PC-3 (cell line): ENCODE measurements around the gene ITGB4. TPM values are rescaled to one million over a fixed set of nuclear protein-coding genes. Genes with fewer than 3 reads are reported as not detected.

Experiments
- ATAC-seq: fragments of 200-7000 bp; cut with Tn5 transposase; 2 replicates; pipeline ENCODE4 v1.9.1; 2020; ENCODE audit warnings: mild to moderate bottlenecking, moderate library complexity
- BruUV-seq: library from RNA; stranded (reverse); fragments of 400-500 nt; replicated peaks from 2 replicates; lab custom pipeline; 2021; lab: Mats Ljungman, UMichigan
- CTCF ChIA-PET: fragments of 300-600 bp; sonication (Branson Sonifier 250); formaldehyde crosslinking; loops from one replicate; lab custom pipeline; 2022; ENCODE audit warnings: antibody characterized with exemption; lab: Charles Lee
- POLR2A ChIA-PET: fragments of 300-600 bp; sonication (Branson Sonifier 250); formaldehyde crosslinking; loops from one replicate; lab custom pipeline; 2022; ENCODE audit warnings: antibody characterized with exemption; ENCODE audit not compliant: unreplicated experiment; lab: Charles Lee
- DNase-seq: peaks from one replicate; pipeline ENCODE4 v3.0.0-alpha.2; 2015
- H2AFZ ChIP-seq: fragments of 300-600 bp; sonication (generic); 2 replicates; pipeline ENCODE4 v1.6.0; 2016; ENCODE audit warnings: antibody characterized with exemption, low read length
- H3F3A ChIP-seq: fragments of 300-600 bp; sonication (generic); one replicate; pipeline ENCODE4 v1.6.0; 2017; ENCODE audit warnings: antibody characterized with exemption, low read length, control low read depth, mild to moderate bottlenecking; ENCODE audit not compliant: unreplicated experiment
- H3K27ac ChIP-seq: fragments of 300-600 bp; sonication (generic); 2 replicates; pipeline ENCODE4 v1.5.1; 2016; ENCODE audit warnings: mild to moderate bottlenecking, low read length
- H3K27me3 ChIP-seq: fragments of 300-600 bp; sonication (generic); 2 replicates; pipeline ENCODE4 v1.6.1; 2016; ENCODE audit warnings: low read length, mixed read lengths
- H3K36me3 ChIP-seq: fragments of 300-600 bp; sonication (generic); 2 replicates; pipeline ENCODE4 v1.6.1; 2016; ENCODE audit warnings: low read depth, mixed run types, low read length, mixed read lengths
- H3K4me1 ChIP-seq: fragments of 300-600 bp; sonication (generic); 2 replicates; pipeline ENCODE4 v1.5.1; 2016; ENCODE audit warnings: low read length; ENCODE audit not compliant: insufficient read depth
- H3K4me2 ChIP-seq: fragments of 300-600 bp; sonication (generic); 2 replicates; pipeline ENCODE4 v1.6.0; 2016; ENCODE audit warnings: low read length
- H3K4me3 ChIP-seq: fragments of 300-600 bp; sonication (generic); 2 replicates; pipeline ENCODE4 v1.5.1; 2016; ENCODE audit warnings: mild to moderate bottlenecking, low read length, mixed read lengths
- H3K79me2 ChIP-seq: fragments of 300-600 bp; sonication (generic); 2 replicates; pipeline ENCODE4 v1.6.1; 2017; ENCODE audit warnings: low read length, mixed read lengths
- H3K9ac ChIP-seq: fragments of 300-600 bp; sonication (generic); 2 replicates; pipeline ENCODE4 v1.6.0; 2016; ENCODE audit warnings: mild to moderate bottlenecking, low read length
- H3K9me2 ChIP-seq: fragments of 300-600 bp; sonication (generic); replicated peaks from 2 replicates; pipeline ENCODE4 v1.6.1; 2016; ENCODE audit warnings: mixed run types, low read length, mixed read lengths
- H3K9me3 ChIP-seq: fragments of 300-600 bp; sonication (generic); 2 replicates; pipeline ENCODE4 v1.6.1; 2016; ENCODE audit warnings: low read length, mixed read lengths
- H4K20me1 ChIP-seq: fragments of 300-600 bp; sonication (generic); 2 replicates; pipeline ENCODE4 v1.6.1; 2016; ENCODE audit warnings: low read length, mixed read lengths
- CTCF ChIP-seq: fragments of 300-600 bp; sonication (generic); conservative IDR thresholded peaks from 2 replicates; pipeline ENCODE4 v1.5.1; 2017; ENCODE audit warnings: antibody characterized with exemption, low read depth, mild to moderate bottlenecking, low read length
- EZH2 ChIP-seq: fragments of 300-600 bp; sonication (generic); IDR thresholded peaks from one replicate; pipeline ENCODE4 v1.6.1; 2017; ENCODE audit warnings: antibody characterized with exemption, mild to moderate bottlenecking, low read length; ENCODE audit not compliant: unreplicated experiment
- EZH2phosphoT487 ChIP-seq: fragments of 300-600 bp; sonication (generic); IDR thresholded peaks from 2 replicates; pipeline ENCODE4 v1.6.1; 2018; ENCODE audit warnings: mild to moderate bottlenecking, antibody characterized with exemption, low read length, borderline replicate concordance
- intact Hi-C: fragments of 100-400 bp; cut with micrococcal nuclease; formaldehyde crosslinking; loops from 2 replicates; pipeline ENCODE4 v1.9.0; 2023
- total RNA-seq: library from RNA; depleted of rRNA; stranded (reverse); fragments of >200 nt; gene quantifications from 2 replicates; pipeline ENCODE4 v1.2.3, GENCODE V29; 2014

Gene ITGB4
- total RNA-seq, 1 experiment from 2014 or later, result 273 TPM

DNA sequence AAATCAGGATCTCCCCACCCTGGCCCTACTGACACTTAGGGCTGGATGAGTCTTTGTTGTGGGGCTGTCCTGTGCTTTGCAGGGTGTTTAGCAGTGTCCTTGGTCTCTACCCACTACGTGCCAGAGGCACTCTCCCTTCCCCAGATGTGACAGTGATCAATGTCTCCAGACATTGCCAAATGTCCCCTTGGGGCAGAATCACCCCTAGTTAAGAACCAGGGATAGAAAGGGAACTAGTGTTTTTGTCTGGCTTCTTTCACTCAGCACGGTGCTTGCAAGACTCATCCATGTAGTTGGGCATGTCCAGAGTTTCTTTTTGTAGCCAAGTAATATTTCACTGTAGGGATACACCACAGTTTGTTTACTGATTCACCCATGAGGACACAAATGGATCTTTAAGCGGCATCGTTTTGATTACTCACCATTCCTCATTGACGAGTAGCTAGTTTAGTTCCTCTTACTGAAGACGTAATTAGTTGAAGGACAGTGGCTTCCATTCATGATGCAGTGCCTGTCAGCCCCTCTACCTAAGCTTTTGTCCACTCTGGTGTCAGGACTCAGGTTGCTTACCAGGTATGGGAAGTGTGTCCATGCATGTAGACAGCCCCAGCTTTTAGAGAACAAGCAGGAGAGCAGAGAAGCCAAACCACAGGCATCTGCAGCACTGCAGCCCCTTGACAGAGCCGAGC, 26.0 kb upstream of the ITGB4 start:
- H3K36me3 ChIP-seq, result peaks cover 56% of the 10 kb centered on the region
- H3K27me3 ChIP-seq, result no peaks in the 10 kb centered on the region
- DNase-seq (peak; percentile 94), ATAC-seq (peak; percentile 6)
- H3F3A ChIP-seq, result peaks cover 5% of the 10 kb centered on the region
- TF ChIP-seq CTCF, result no peak
- no peak for TF ChIP-seq EZH2
- no peak for TF ChIP-seq EZH2phosphoT487
- H4K20me1 ChIP-seq, result peaks cover 4% of the 10 kb centered on the region; the same call in 1 of the 2 replicates
- intact Hi-C loops, result no loop called here
- peak overlapping the region; percentile 33; the same call in 1 of the 2 replicates for H3K4me2 ChIP-seq
- no peaks in the 10 kb centered on the region for H3K9me3 ChIP-seq
- H3K79me2 ChIP-seq, result peaks cover 85% of the 10 kb centered on the region
- H3K9ac ChIP-seq, result peak overlapping the region; percentile 13; the same call in 1 of the 2 replicates
- H3K27ac ChIP-seq, result peak overlapping the region; percentile 67
- ChIA-PET POLR2A (interaction anchor here (0.6 to 0.9 kb wide), 3 partner anchors 63 to 168 kb away, joined by 3 to 5 read pairs (median 3); a partner anchor contains a TSS), CTCF (interaction anchor here (0.6 to 1.5 kb wide), 4 partner anchors 12 to 66 kb away, joined by 3 to 14 read pairs (median 8); no protein-coding TSS in a partner anchor)
- H3K4me1 ChIP-seq, result peaks cover 88% of the 10 kb centered on the region
- no peak overlapping the region for H2AFZ ChIP-seq
- no peaks in the 10 kb centered on the region for H3K9me2 ChIP-seq
- peak overlapping the region; percentile 7; the same call in 1 of the 2 replicates for H3K4me3 ChIP-seq
- no TSS peak for BruUV-seq

DNA sequence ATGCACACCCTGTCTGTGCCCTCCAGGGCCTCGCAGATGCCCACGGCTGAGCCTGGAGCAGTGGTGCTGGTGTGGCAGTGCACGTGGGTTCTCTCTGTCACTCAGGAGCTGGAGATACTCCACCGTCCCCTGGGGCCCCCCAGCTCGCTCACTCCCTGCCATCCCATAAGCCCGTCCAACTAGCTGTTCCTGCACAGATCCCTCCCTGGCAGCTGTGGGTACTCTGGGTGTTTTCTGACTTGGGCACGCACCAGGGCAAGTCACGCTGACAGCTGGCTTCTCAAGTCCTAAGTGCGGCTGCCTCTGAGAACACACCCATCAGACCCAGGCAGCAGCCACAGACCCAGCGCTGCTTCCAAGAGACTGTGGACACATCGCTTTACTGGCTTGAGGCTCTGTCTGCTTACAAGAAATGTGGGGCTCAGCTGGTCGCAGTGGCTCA, 25.4 kb upstream of the ITGB4 start:
- Histone ChIP-seq H3K9me3 (no peaks in the 10 kb centered on the region), H3K9ac (peak overlapping the region; percentile 13; the same call in 1 of the 2 replicates), H3K27me3 (no peaks in the 10 kb centered on the region), H3K36me3 (peaks cover 53% of the 10 kb centered on the region), H3F3A (peaks cover 5% of the 10 kb centered on the region), H3K9me2 (no peaks in the 10 kb centered on the region), H3K4me2 (peak overlapping the region; percentile 33; the same call in 1 of the 2 replicates), H3K4me1 (peaks cover 88% of the 10 kb centered on the region), H3K4me3 (no peak overlapping the region), H4K20me1 (peaks cover 4% of the 10 kb centered on the region; the same call in 1 of the 2 replicates), H3K27ac (peak overlapping the region; percentile 67), H2AFZ (no peak overlapping the region), H3K79me2 (peaks cover 80% of the 10 kb centered on the region)
- TF ChIP-seq CTCF (no peak), EZH2phosphoT487 (no peak), EZH2 (no peak)
- CTCF ChIA-PET, result interaction anchor here (0.6 to 1.5 kb wide), 3 partner anchors 11 to 52 kb away, joined by 3 to 12 read pairs (median 4); no protein-coding TSS in a partner anchor
- intact Hi-C loops, result no loop called here
- no peak for ATAC-seq
- POLR2A ChIA-PET, result interaction anchor here (0.7 kb wide), 1 partner anchor 63 kb away, joined by 5 read pairs; no protein-coding TSS in a partner anchor
- no TSS peak for BruUV-seq
- no peak for DNase-seq
